ENCODE measurements around the gene COG8. TPM values are rescaled to one million over a fixed set of nuclear protein-coding genes. Genes with fewer than 3 reads are reported as not detected.

The COG8 gene
- total and polyA plus RNA-seq, 2 experiments from 2014 or later, result 21.4 to 79.9 TPM

GRCh38 chr16:69340095-69340644, 806 bp upstream of the COG8 start:
- Histone ChIP-seq H3K79me2 (replicated peaks; ENCODE audit: insufficient read depth) (peaks cover 52% of the 10 kb centered on the region), H2AFZ (no peak overlapping the region), H3K4me1 (ENCODE audit: insufficient read depth) (peaks cover 15% of the 10 kb centered on the region; the same call in 1 of the 2 replicates), H3K36me3 (ENCODE audit: insufficient read depth) (peaks cover 41% of the 10 kb centered on the region), H3K4me2 (peak overlapping the region; percentile 100), H3K27ac (ENCODE audit: low read depth) (peak overlapping the region; percentile 92), H3F3A (replicated peaks; ENCODE audit: low read depth) (peaks cover 32% of the 10 kb centered on the region; the same call in 1 of the 2 replicates), H4K20me1 (replicated peaks; ENCODE audit: insufficient read depth) (0 out of 2 replicates have a peak, but pooled peaks cover 11% of the 10 kb centered on the region), H3K27me3 (ENCODE audit: insufficient read depth) (no peaks in the 10 kb centered on the region), H3K4me3 (peak overlapping the region; percentile 99), H3K9me2 (ENCODE audit: insufficient read depth) (no peaks in the 10 kb centered on the region)
- Mint-ChIP-seq H3K9me3 (no peaks in the 10 kb centered on the region; the same call in 2 of the 3 replicates), H3K27ac (peak overlapping the region; percentile 99), H3K36me3 (ENCODE audit: low read depth) (peaks cover 77% of the 10 kb centered on the region), H3K4me3 (peak overlapping the region; percentile 99), H3K4me1 (peaks cover 22% of the 10 kb centered on the region), H3K27me3 (ENCODE audit: insufficient read depth, low read depth, poor library complexity) (peaks cover 13% of the 10 kb centered on the region)
- DNase-seq (ENCODE audit: low spot score) (no peak), ATAC-seq (no peak; the same call in 2 of the 3 replicates)
- TF ChIP-seq REST (IDR thresholded peaks at IDR 0.05; ENCODE audit: unreplicated experiment) (no peak), EZH2phosphoT487 (IDR thresholded peaks at IDR 0.05; ENCODE audit: unreplicated experiment) (no peak), CTCF (conservative IDR thresholded peaks at IDR 0.05; ENCODE audit: low read depth in 2 of 2) (no peak), ZNF462 (CRISPR knock-in tag; IDR thresholded peaks at IDR 0.05) (no peak)

All from GM23338 (cell line).